GM18909 (cell line): Measurements from ENCODE around the gene CYP3A4.
"Not testable (repeated sequence)": the region's sequence is repeated elsewhere in the genome, so short reads cannot be mapped to it uniquely, and the experiment has no call there.

Experiments
- ATAC-seq: cut with Tn5 transposase; IDR thresholded peaks from one replicate; pipeline ENCODE4 v1.9.1; 2021; ENCODE audit warnings: mild to moderate bottlenecking; ENCODE audit not compliant: unreplicated experiment, poor library complexity

Gene CYP3A4

DNA sequence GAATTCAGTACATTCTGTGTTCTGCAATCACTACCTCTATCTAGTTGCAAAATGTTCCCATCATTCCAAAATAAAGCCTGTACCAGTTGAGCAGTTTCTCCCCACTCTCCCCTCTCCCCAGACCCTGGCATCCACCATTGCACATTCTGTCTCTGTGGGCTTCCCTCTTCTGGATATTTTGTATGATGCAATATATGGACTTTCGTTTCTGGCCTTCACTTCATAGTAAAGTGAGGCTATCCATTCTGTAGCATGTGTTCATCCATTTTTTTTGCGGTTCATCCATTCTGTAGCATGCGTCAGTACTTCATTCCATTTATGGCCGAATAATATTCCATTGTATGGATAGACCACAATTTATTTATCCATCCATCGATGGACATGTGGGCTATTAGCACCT, 9.5 kb upstream of the CYP3A4 start:
- ATAC-seq, result no peak

DNA sequence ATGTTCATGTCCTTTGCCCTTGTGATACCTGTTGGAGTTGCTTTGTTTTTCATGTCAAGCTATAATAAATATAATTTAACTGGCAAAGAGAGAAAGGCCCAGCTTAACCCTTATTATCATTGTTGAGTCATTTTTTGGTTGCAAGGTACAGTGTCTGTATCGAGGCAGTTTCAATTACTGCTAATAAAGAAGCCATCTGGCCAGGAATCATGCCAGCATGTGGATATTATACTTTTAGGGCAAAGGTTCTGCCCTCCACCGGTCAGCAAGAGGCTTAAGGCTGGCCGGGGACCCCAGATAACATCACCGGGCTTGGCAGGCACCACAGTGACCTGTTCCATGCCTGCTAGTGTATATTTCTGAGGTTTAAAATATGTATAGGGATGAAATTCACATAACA, 9.0 kb upstream of the CYP3A4 start:
- no peak for ATAC-seq

DNA sequence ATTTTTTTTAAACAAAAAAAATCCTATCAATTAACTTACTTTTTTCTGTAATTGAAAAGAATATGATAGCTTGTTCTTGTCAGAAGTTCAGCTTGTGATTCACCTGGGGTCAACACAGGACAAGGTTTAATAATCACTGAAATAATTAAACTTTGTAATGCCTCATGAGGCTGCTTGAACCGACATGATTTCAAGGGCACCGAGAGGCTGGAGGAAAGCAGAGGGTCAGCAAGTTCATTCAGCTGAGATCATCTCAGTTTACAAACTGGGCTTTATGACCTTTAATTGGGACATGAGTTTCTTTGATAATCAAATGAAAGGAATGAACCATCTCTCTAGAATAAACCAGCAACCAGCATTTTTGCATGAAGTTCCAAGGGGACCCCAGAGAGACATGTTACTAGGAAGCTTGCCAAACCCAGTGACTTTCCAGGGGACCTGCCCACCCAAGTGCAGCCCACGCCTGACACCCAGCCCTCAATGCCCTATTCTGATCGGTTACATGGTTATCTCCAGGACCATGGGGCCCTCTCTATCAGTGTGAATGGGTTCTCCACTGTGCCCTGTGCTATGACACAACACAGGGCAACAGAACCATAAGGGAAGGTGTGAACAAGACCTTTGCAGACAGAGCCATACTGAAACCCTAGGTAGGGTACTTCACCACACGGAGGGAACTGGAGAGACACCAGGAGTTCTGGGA, 7.8 kb upstream of the CYP3A4 start:
- no peak for ATAC-seq

DNA sequence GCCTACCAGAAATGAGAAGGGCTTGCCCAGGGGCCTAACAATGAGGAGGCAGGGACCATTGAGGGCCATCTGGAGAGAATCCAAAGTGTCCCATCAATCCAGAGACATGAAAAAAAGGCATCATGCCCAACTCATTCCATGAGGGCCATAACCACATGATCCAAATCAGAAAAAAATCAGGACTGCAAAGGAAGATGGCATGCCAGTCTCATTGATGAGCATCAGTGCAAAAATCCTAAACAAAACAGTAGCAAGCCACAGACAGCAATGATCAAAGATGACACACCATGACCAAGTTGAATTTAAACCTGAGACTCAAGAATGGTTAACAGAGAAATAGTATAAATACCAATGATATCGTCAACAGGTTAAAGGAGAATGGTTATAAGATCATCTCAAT, 7.0 kb upstream of the CYP3A4 start:
- ATAC-seq, result no peak

DNA sequence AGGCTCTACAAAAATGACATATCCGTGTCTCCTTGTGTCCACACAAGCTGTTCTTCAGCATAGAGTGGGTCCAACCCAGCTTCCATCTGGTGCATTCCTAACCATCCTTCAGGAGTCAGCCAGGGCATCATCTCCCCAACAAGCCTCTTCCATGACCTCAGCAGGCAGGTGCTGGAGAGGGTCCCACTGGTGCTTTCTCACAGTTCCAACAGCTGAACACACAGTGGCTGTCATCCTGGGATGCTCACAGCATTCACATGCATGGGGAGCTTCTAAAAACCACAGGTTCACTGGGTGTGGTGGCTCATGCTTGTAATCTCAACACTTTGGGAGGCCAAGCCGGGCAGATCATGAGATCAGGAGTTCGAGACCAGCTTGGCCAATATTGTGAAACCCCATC, 6.4 kb upstream of the CYP3A4 start:
- ATAC-seq, result no peak

DNA sequence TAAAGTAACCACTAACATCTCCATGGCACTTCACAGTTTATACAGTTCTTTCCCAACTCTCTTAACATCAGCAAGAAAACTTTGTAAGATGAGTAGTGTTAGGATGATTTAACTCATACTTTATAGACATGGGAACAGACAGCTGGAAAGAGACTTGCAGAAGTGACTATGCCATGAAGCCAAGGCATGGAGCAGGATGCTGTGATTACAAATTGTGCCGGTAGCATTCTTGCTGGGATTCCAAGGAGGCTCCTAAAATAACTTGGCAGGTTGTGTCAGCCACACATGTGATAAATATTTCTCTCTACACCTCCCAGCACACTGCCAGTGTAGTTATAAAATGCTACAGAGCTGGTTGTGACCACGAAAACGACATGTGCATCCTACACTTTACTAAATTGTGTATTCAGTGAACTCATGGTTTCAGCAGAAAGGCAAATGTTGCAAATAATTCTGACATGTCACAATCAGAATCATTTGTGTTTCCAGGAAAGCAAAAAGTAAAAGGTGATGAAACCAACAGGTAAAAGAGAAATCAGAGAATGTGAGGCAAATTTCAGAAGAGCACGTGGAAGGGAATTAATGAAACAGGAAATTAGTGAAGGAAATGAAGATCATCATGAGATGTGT, 5.6 kb upstream of the CYP3A4 start:
- ATAC-seq, result no peak

DNA sequence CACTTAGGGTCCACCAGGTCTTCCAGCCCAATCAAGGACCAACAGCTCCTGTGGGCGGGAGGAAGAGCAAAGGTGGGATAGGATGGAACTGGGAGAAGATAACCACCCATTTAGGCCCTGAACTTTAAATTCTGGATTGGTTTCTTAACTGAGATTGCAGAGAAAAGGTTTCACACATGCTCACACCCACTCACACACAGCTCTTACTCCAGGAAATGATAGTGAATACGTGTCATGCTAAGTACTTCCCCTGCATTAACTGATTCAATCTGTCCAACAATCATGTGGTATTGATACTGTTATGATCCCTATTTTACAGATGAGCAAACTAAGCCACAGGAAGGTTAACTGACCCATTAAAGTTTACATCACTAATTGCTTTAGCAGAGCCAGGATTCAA, 4.6 kb upstream of the CYP3A4 start:
- ATAC-seq, result no peak

DNA sequence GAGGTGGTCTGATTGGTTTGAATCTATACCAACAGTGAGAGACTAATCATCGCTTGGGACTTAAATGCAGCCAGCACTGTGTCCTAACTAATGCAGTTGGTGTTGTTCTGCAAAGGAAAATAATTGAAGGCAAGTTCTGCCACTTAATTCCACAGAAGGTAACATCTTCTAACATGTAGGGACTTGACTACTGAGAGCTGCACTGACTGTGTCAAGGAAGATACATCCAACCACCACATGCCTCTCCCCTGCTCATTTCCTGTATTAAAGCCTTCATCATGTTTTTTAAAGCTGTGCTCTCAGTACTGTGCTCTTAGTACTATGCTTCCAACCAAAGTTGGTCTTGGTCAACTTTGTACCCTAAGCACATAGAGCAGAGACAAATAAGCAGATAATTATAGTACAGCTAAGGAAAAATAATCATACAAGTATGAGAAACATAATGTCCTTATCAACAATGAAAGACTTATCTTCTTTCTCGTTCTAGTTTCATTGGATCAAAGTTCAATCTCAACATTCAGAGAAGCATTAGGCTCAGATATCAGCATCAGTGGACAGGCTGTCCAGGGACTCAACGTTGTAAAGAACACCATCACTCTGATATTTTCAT, 2.8 kb upstream of the CYP3A4 start:
- no peak for ATAC-seq

DNA sequence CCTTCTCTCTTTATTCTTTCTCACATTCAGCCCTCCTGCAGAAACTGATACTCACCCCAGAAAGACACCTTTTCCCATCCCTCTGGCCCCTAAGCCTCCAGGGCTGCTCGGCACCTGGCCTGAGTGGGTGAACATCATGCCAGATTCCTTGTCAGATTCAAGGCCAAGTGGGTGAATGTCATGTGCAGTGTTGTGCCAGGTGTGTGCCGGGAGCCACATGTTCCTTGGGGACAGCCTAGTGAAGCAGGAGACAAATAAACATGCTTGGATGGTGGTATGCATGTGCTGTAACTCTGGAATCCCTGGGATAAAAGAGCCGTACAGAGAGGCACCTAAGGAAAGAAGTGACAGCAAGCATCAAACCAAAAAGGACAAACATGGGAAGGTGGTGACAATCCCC, 1.7 kb upstream of the CYP3A4 start:
- not testable (repeated sequence) for ATAC-seq

DNA sequence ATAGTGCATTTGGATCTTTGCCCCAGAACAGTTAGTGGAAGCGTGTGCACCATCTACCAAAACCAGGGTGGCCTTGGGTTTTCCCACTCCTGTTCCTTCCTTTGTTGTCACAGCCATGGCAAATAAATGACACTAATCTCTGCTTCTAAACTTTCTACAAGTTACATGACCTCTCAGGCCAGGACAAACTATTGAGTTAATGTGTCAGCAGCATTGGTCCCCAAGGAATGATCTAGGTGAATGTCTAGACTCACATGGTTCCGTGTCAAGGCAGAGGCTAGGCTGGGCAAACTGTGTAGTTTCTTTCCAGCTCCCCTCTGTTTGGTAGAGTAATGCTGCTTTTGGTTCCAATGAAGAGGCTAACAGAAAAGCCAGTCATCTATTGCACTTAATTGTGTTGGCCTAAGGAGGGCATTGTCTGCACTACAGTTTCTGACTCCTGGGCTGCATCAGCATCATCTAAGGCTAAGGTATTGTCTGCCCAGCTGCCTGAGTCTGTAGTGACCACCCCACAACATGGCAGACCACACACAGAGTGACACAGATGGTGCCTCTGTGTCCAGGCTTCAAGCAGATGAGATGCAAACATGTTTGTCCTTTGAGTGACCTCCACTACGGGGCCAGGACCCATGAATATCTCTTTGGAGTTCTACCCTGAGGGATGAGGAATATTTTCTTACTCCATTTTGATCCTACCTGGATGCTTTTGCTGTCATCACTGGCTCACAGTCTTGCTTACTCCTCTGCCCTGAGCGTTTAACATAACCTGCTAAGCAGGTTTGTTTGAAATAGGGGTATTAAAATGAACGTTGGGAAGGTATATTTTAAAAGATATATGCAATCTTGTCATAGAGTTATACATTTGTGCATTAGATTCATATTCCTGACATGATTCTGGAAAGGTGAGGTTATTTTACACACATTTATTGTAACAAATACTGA, 1.7 kb downstream of the CYP3A4 start:
- ATAC-seq, result no peak

DNA sequence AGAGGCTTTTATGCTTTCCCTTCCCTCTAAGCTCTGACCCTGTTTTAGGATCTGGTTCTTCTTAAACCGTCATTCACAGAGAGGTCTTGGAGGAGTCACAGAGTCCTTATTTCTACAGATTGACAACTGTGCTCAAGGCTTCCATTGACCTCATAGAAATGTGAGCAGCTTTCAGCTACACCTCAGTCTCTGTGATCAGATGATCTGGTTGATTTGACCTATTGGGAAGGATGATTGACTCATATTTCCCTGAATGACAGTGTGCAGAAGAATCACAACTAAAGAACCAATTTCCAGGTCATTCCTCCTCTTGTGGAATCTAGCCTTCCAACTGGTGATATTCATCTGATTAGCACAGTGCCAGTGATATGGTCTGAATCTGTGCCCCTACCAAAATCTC, 3.4 kb downstream of the CYP3A4 start:
- ATAC-seq, result no peak

DNA sequence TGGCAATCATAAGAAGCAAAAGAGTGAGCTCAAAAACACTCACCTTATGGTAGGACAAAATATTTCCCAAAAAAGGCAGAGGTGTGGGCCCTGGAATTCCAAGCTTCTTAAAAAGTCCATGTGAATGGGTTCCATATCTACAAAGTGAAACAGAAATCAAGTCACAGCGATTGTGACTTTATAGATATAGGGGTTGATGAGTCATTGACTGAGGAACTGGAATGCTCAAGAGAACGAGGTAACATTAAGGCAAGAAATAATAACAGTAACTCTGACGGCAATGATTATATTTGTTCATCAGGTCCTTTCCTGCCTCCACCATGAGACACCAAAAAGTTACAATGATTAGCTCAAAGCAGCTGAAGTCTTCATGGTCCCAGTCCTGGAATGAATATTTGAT, 4.0 kb downstream of the CYP3A4 start:
- ATAC-seq, result no peak

DNA sequence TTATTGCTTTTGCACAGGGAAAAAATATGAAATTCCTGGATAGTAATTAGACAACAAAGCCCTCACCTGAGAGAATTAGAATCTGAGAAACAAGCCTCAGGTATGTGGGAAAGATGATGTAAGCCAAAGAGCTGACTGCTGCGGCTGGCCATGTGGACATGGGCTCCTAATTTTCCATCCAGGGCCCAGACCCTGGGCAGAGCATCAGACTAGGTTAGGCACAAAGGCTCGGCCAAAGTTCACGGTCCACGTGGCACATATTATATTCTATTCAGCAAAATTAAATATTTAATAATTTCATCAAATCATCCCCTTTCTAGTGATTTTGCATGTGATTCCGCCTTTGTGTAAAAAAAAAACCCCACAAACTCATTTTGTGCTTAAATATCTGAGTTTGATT, 5.1 kb downstream of the CYP3A4 start:
- no peak for ATAC-seq

DNA sequence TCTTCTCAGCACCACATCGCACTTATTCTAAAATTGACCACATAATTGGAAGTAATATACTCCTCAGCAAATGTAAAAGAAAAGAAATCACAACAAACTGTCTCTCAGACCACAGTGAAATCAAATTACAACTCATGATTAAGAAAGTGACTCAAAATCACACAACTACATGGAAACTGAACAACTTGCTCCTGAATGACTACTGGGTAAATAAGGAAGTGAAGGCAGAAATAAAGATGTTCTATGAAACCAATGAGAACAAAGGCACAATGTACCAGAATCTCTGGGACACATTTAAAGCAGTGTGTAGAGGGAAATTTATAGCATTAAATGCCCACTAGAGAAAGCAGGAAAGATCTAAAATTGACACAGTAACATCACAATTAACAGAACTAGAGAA, 10.6 kb downstream of the CYP3A4 start:
- ATAC-seq, result not testable (repeated sequence)

DNA sequence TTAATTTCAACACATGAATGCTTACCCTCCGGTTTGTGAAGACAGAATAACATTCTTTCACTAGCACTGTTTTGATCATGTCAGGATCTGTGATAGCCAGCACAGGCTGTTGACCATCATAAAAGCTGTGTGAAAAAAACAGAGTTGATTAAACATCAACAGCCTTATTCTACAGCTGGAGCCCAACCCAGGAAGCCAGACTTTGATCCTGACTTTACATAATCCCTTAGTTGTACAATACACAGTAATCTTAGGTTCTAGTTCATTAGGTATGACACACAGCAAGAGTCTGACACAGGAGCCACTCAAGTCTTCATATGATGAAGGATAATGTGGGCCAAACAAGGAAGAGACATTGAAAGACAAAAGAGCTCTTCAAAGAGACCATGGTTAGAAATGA, 11.4 kb downstream of the CYP3A4 start:
- ATAC-seq, result no peak

DNA sequence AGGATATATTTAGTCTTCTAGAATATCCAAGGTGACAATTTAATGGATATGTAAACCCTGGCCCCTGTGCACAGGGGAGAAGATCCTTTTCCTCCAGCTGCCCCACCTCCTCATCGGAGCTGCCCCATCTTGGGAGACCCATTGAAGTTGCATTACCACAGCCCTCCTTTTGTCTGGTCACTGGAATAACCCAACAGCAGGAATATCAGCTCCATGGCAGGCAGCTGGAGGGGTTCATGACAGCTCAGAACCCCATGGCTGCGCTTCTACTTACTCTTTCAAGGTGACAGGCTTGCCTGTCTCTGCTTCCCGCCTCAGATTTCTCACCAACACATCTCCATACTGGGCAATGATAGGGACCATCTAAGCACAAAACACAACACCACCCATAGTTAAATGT, 14.5 kb downstream of the CYP3A4 start:
- ATAC-seq, result not testable (repeated sequence)

DNA sequence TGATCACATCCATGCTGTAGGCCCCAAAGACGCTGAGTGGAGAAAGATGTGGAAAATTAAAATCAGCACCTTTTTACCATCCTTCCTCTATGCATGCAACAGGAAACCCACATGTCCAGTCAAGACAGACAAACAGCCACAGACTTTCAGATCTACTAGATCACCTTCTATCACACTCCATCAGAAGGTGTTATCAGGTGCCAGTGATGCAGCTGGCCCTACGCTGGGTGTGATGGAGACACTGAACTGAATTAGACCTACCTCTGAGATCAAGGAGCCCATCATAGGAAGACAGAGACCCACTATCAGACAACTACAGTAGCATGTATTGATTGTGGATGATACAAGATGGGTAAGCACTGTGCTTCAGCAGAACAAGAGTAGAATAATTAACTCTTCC, 15.5 kb downstream of the CYP3A4 start:
- ATAC-seq, result peak; percentile 58

DNA sequence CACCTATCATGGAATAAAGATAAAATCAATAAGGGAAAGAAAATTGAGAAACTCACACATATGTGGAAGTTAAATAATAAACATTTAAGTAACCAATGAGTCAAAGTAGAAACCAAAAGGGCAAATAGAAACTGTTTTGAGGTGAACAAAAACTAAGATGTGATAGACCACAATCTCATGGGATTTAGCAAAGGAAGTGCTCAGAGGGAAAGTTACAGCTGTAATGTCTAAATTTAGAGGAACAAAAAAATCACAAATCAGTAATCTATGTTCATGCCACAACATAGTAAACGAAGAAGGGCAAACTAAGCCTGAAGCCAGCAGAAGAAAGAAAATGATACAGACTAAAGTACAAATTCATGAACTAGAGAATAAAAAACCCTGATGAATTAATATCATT, 16.3 kb downstream of the CYP3A4 start:
- peak; percentile 87 for ATAC-seq

DNA sequence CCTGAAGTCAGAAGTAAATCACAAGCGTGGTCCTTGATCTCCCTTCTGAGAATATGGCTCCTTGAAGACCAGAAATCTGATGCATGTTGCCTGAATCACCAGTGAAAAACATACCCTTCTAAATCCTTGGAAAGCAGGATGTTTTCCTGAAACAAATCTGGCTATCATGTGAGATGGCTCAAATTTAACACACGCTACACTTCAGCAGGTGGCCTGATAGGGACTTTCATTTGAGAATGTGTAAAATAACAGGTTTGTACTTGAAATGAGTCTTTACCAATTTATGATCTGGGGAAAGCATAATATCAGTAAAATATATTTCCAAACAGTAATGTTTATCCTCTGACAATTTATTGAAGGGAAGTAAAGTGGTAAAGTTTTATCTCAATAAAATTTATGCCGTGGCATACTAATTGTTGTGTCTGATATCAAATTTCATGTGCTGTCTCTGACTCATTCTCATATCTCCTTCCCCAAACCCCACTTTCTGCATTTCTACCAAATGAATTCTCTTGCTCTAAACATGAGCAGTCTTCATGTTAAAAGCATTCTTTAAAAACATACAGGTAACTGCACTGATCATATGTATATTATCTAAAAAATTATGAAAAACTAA, 17.4 kb downstream of the CYP3A4 start:
- ATAC-seq, result no peak

DNA sequence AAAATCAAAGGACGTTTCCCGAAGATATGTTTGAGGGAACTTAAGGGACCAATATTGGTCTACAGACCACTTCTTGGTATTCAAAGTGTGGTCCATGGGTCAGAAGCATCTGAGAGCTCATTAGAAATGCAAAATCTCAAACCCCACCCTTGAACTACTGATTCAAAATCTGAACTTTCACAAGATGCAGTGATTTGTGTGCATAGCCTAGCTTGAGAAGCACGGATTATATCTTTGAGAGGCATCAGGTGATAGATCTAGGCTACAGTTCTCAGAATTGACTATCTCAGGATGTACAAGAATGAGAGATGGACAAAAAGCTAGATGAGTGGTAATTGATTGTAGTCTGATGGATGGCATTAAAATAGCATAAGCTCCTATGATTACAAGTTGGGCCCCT, 19.5 kb downstream of the CYP3A4 start:
- no peak for ATAC-seq
